Transverse colon (tissue), 4 donors: ENCODE measurements around the gene ZNF429.

Experiments
- CTCF ChIP-seq, 5 experiments: fragments of 200-600 bp in 3 of 5; fragments of 450-650 bp in 2 of 5; sonication (generic) in 3 of 5; IDR thresholded peaks; 1 replicate in 2 of 5; 2 replicates in 3 of 5; pipeline ENCODE4 v1.5.1; 2016 to 2017; ENCODE audit warnings: antibody characterized with exemption in 5 of 5, inconsistent platforms in 3 of 5, mild to moderate bottlenecking in 2 of 5, moderate library complexity in 1 of 5
- EP300 ChIP-seq: sonication (generic); formaldehyde crosslinking; IDR thresholded peaks from one replicate; pipeline ENCODE4 v1.6.1; 2017; ENCODE audit warnings: antibody characterized with exemption, low read depth
- POLR2AphosphoS5 ChIP-seq, 3 donors: sonication (generic); formaldehyde crosslinking; IDR thresholded peaks; one replicate each; pipeline ENCODE4 v1.6.1; 2016; ENCODE audit warnings: antibody characterized with exemption in 3 of 3

- TF ChIP-seq POLR2AphosphoS5 (IDR thresholded peaks at IDR 0.05) = no peak
- no peak for TF ChIP-seq CTCF (IDR thresholded peaks at IDR 0.05)
- TF ChIP-seq EP300 = no peak
These were observed 42.9 kb upstream of the ZNF429 start for GRCh38 chr19:21462540-21462939.
